Stimulated activated CD4-positive, alpha-beta T cell treated with anti-CD3 and anti-CD28 coated beads, TNF-alpha, amount 100 ng/mL, for 4 hours (primary cell): ENCODE data around the gene RANBP1.
"Not testable (repeated sequence)": the region's sequence is repeated elsewhere in the genome, so short reads cannot be mapped to it uniquely, and the experiment has no call there.

ENCODE experiments used
- DNase-seq, 3 experiments: peaks; one replicate each; pipeline ENCODE4 v3.0.0-alpha.2; 2020; ENCODE audit warnings: low read depth in 3 of 3

Gene RANBP1

GRCh38 chr22:20151276-20151588 is 35.3 kb downstream of the RANBP1 start:
- no peak for DNase-seq

GRCh38 chr22:20152464-20152890 is 36.6 kb downstream of the RANBP1 start:
- no peak for DNase-seq

- DNase-seq = no peak
These were observed 38.0 kb downstream of the RANBP1 start for GRCh38 chr22:20153945-20154344.

GRCh38 chr22:20154602-20155187 is 38.8 kb downstream of the RANBP1 start:
- no peak for DNase-seq

GRCh38 chr22:20155330-20156041 is 39.6 kb downstream of the RANBP1 start:
- DNase-seq = no peak

- DNase-seq = no peak
These were observed 40.1 kb downstream of the RANBP1 start for GRCh38 chr22:20156042-20156389.

GRCh38 chr22:20156611-20157429 is 40.9 kb downstream of the RANBP1 start:
- DNase-seq = peak; percentile 78 to 92 (median 79)

GRCh38 chr22:20157430-20158183 is 41.7 kb downstream of the RANBP1 start:
- no peak for DNase-seq

GRCh38 chr22:20158391-20159036 is 42.6 kb downstream of the RANBP1 start:
- DNase-seq = no peak

GRCh38 chr22:20159076-20159475 is 43.2 kb downstream of the RANBP1 start:
- no peak for DNase-seq

GRCh38 chr22:20159531-20159930 is 43.6 kb downstream of the RANBP1 start:
- DNase-seq = not testable (repeated sequence)

- no peak for DNase-seq
These were observed 44.1 kb downstream of the RANBP1 start for GRCh38 chr22:20160041-20160440.

GRCh38 chr22:20164863-20165262 is 49.0 kb downstream of the RANBP1 start:
- no peak for DNase-seq

GRCh38 chr22:20165421-20165820 is 49.5 kb downstream of the RANBP1 start:
- DNase-seq = no peak

GRCh38 chr22:20165913-20166312 is 50.0 kb downstream of the RANBP1 start:
- no peak for DNase-seq

- DNase-seq = no peak
These were observed 50.8 kb downstream of the RANBP1 start for GRCh38 chr22:20166703-20167102.

GRCh38 chr22:20167643-20168322 is 51.9 kb downstream of the RANBP1 start:
- no peak for DNase-seq

- DNase-seq = no peak
These were observed 53.4 kb downstream of the RANBP1 start for GRCh38 chr22:20169253-20169822.

- DNase-seq = no peak
These were observed 54.3 kb downstream of the RANBP1 start for GRCh38 chr22:20170170-20170569.

- no peak for DNase-seq
These were observed 55.6 kb downstream of the RANBP1 start for GRCh38 chr22:20171288-20172140.
